ENCODE results near the gene ADTRP. TPM values are rescaled to one million over a fixed set of nuclear protein-coding genes. Genes with fewer than 3 reads are reported as not detected.

ADTRP gene
- total RNA-seq, 4 donors from 2014 or later, result not detected

GRCh38 chr6:11763460-11764249 is 14.9 kb downstream of the ADTRP start:
- Histone ChIP-seq H3K9me3 (no peaks in the 10 kb centered on the region), H3K27me3 (no peaks in the 10 kb centered on the region), H3K4me1 (no peaks in the 10 kb centered on the region), H3K36me3 (no peaks in the 10 kb centered on the region), H3K4me3 (no peak overlapping the region), H3K27ac (no peak overlapping the region)
- intact Hi-C loops (cut with DNase I; ENCODE audit: low total_unique reads), result no loop called here
- DNase-seq, result no peak
- no peak for TF ChIP-seq POLR2A (IDR thresholded peaks at IDR 0.05)
- TF ChIP-seq CTCF (IDR thresholded peaks at IDR 0.05), result no peak

- TF ChIP-seq POLR2A (IDR thresholded peaks at IDR 0.05) (no peak), CTCF (IDR thresholded peaks at IDR 0.05) (no peak)
- Histone ChIP-seq H3K27ac (no peak overlapping the region), H3K4me1 (no peaks in the 10 kb centered on the region)
Measured at GRCh38 chr6:11762794-11763459, 15.7 kb downstream of the ADTRP start.

GRCh38 chr6:11761744-11762620 is 16.6 kb downstream of the ADTRP start:
- Histone ChIP-seq H3K4me1 (no peaks in the 10 kb centered on the region), H3K27me3 (no peaks in the 10 kb centered on the region), H3K4me3 (no peak overlapping the region), H3K27ac (no peak overlapping the region), H3K9me3 (no peaks in the 10 kb centered on the region), H3K36me3 (no peaks in the 10 kb centered on the region)
- intact Hi-C loops (cut with DNase I; ENCODE audit: low total_unique reads), result no loop called here
- DNase-seq, result no peak
- TF ChIP-seq POLR2A (IDR thresholded peaks at IDR 0.05) (no peak), CTCF (IDR thresholded peaks at IDR 0.05) (no peak)

More at GRCh38 chr6:11762794-11763459, 15.7 kb downstream of the ADTRP start:
- H3K4me3 ChIP-seq, result no peak overlapping the region
- intact Hi-C loops (cut with DNase I; ENCODE audit: low total_unique reads), result no loop called here
- H3K9me3 ChIP-seq, result no peaks in the 10 kb centered on the region
- DNase-seq, result no peak
- H3K27me3 ChIP-seq, result no peaks in the 10 kb centered on the region
- H3K36me3 ChIP-seq, result no peaks in the 10 kb centered on the region

GRCh38 chr6:11760015-11760473 is 18.6 kb downstream of the ADTRP start:
- H3K36me3 ChIP-seq, result no peaks in the 10 kb centered on the region
- no peak for TF ChIP-seq CTCF (IDR thresholded peaks at IDR 0.05)
- TF ChIP-seq POLR2A (IDR thresholded peaks at IDR 0.05), result no peak
- H3K4me3 ChIP-seq, result no peak overlapping the region
- intact Hi-C loops (cut with DNase I; ENCODE audit: low total_unique reads), result no loop called here
- H3K4me1 ChIP-seq, result no peaks in the 10 kb centered on the region
- no peak overlapping the region for H3K27ac ChIP-seq
- no peaks in the 10 kb centered on the region for H3K27me3 ChIP-seq
- no peak for DNase-seq
- H3K9me3 ChIP-seq, result no peaks in the 10 kb centered on the region

All from uterus (tissue), 4 donors.